CD14-positive monocyte (primary cell): Measurements from ENCODE around the gene ACSS1. TPM values are rescaled to one million over a fixed set of nuclear protein-coding genes. Genes with fewer than 3 reads are reported as not detected.

ENCODE experiments used
- DNase-seq, 3 donors: peaks; one replicate each; pipeline ENCODE4 v3.0.0-alpha.2; 2011 to 2022
- H2AFZ ChIP-seq: 2 replicates; pipeline ENCODE4 v1.6.0; 2012; ENCODE audit warnings: mild to moderate bottlenecking, low read depth, low read length, inconsistent platforms; ENCODE audit not compliant: insufficient read depth, poor library complexity, severe bottlenecking
- H3K27ac ChIP-seq, 2 donors: 1 replicate in 1 of 2; 2 replicates in 1 of 2; pipeline ENCODE4 v1.5.1; 2012 to 2013; ENCODE audit warnings: low read length in 2 of 2, control low read depth in 1 of 2, inconsistent platforms in 1 of 2, low read depth in 1 of 2, mild to moderate bottlenecking in 1 of 2
- H3K27me3 ChIP-seq, 2 donors: one replicate each; pipeline versions ENCODE4 v1.6.0 to v1.6.1; 2011 to 2013; ENCODE audit warnings: low read length in 2 of 2; ENCODE audit not compliant: control insufficient read depth in 2 of 2, insufficient read depth in 2 of 2
- H3K36me3 ChIP-seq, 2 donors: replicated peaks in 1 of 2; 1 replicate in 1 of 2; 2 replicates in 1 of 2; pipeline versions ENCODE4 v1.5.1 to v1.6.1; 2012 to 2013; ENCODE audit warnings: low read length in 2 of 2, control low read depth in 1 of 2, inconsistent platforms in 1 of 2, mild to moderate bottlenecking in 1 of 2; ENCODE audit not compliant: insufficient read depth in 2 of 2, control insufficient read depth in 1 of 2
- H3K4me1 ChIP-seq, 2 donors: 1 replicate in 1 of 2; 2 replicates in 1 of 2; pipeline versions ENCODE4 v1.5.1 to v1.6.1; 2012 to 2013; ENCODE audit warnings: low read length in 2 of 2, control low read depth in 1 of 2, inconsistent platforms in 1 of 2, mild to moderate bottlenecking in 1 of 2, moderate library complexity in 1 of 2; ENCODE audit not compliant: insufficient read depth in 2 of 2, control insufficient read depth in 1 of 2
- H3K4me2 ChIP-seq: replicated peaks from 2 replicates; pipeline ENCODE3; 2012; ENCODE audit warnings: low read length, moderate library complexity, mild to moderate bottlenecking; ENCODE audit not compliant: poor library complexity, severe bottlenecking; ENCODE audit errors: extremely low read depth
- H3K4me3 ChIP-seq, 3 experiments: fragments of 200-600 bp in 1 of 3; sonication (generic) in 1 of 3; replicated peaks in 1 of 3; 1 replicate in 2 of 3; 2 replicates in 1 of 3; pipeline ENCODE4 v1.5.1; 2011 to 2013; ENCODE audit warnings: low read length in 3 of 3, mild to moderate bottlenecking in 3 of 3, control low read depth in 2 of 3, low read depth in 2 of 3, inconsistent platforms in 1 of 3, moderate library complexity in 1 of 3
- H3K79me2 ChIP-seq: 2 replicates; pipeline ENCODE4 v1.6.0; 2012; ENCODE audit warnings: mild to moderate bottlenecking, control low read depth, inconsistent platforms, low read length, moderate library complexity; ENCODE audit not compliant: insufficient read depth
- H3K9ac ChIP-seq: 2 replicates; pipeline ENCODE4 v1.6.0; 2017; ENCODE audit warnings: low read length, mild to moderate bottlenecking; ENCODE audit not compliant: insufficient read depth, poor library complexity, severe bottlenecking
- H3K9me3 ChIP-seq, 2 donors: replicated peaks in 1 of 2; 1 replicate in 1 of 2; 2 replicates in 1 of 2; pipeline versions ENCODE4 v1.5.1 to v1.6.1; 2012 to 2013; ENCODE audit warnings: low read length in 2 of 2, control low read depth in 1 of 2; ENCODE audit not compliant: control insufficient read depth in 1 of 2, insufficient read depth in 1 of 2
- H4K20me1 ChIP-seq: 2 replicates; pipeline ENCODE4 v1.6.0; 2012; ENCODE audit warnings: mild to moderate bottlenecking, low read length, control low read depth, moderate library complexity; ENCODE audit not compliant: insufficient read depth
- H3K27ac Mint-ChIP-seq, 7 donors: one replicate each; pipeline ENCODE4 v1.8.0; 2020; ENCODE audit warnings: mild to moderate bottlenecking in 7 of 7, mixed read lengths in 7 of 7, moderate library complexity in 6 of 7, inconsistent platforms in 2 of 7
- H3K27me3 Mint-ChIP-seq, 3 donors: one replicate each; pipeline ENCODE4 v1.8.0; 2021 to 2022; ENCODE audit warnings: low read depth in 3 of 3, mild to moderate bottlenecking in 3 of 3, mixed read lengths in 3 of 3, moderate library complexity in 3 of 3, inconsistent platforms in 1 of 3
- H3K36me3 Mint-ChIP-seq, 2 donors: one replicate each; pipeline ENCODE4 v1.8.0; 2020; ENCODE audit warnings: mixed read lengths in 2 of 2, inconsistent platforms in 1 of 2, mild to moderate bottlenecking in 1 of 2
- H3K4me1 Mint-ChIP-seq: one replicate; pipeline ENCODE4 v1.8.0; 2020; ENCODE audit warnings: mild to moderate bottlenecking, mixed read lengths
- H3K4me3 Mint-ChIP-seq, 2 donors: one replicate each; pipeline ENCODE4 v1.8.0; 2020; ENCODE audit warnings: mild to moderate bottlenecking in 2 of 2, mixed read lengths in 2 of 2, moderate library complexity in 1 of 2
- H3K9me3 Mint-ChIP-seq, 7 donors: one replicate each; pipeline ENCODE4 v1.8.0; 2020 to 2022; ENCODE audit warnings: mixed read lengths in 7 of 7, mild to moderate bottlenecking in 6 of 7, moderate library complexity in 6 of 7, inconsistent platforms in 2 of 7
- WGBS: methylation state at CpG from one replicate; pipeline ENCODE4 v1.1.5; 2013; ENCODE audit warnings: missing lambda C conversion rate; ENCODE audit not compliant: insufficient coverage; 5-methylcytosine and 5-hydroxymethylcytosine counted together
- intact Hi-C, 2 donors: fragments of 100-400 bp; cut with micrococcal nuclease; formaldehyde crosslinking; loops; one replicate each; pipeline versions ENCODE4 v1.15.0 to v1.15.1; 2023
- polyA plus RNA-seq, 3 donors: library from polyadenylated mRNA; depleted of rRNA in 1 of 3; unstranded in 2 of 3; stranded (reverse) in 1 of 3; fragments of 300-500 nt in 2 of 3; fragments of >200 nt in 1 of 3; fragmentation: Illumina TruSeq in 2 of 3; gene quantifications; 1 replicate in 2 of 3; 2 replicates in 1 of 3; pipeline ENCODE4 v1.2.3, GENCODE V29; 2012 to 2021
- TF ChIP-seq, protein P1 (sequence below): fragments of 200-600 bp; IDR thresholded peaks from one replicate; pipeline ENCODE4 v1.8.0; 2022; ENCODE audit warnings: antibody characterized with exemption, mild to moderate bottlenecking

Gene ACSS1
- polyA plus RNA-seq, 3 donors, result 26.6 to 32.0 (median 27.6) TPM

DNA sequence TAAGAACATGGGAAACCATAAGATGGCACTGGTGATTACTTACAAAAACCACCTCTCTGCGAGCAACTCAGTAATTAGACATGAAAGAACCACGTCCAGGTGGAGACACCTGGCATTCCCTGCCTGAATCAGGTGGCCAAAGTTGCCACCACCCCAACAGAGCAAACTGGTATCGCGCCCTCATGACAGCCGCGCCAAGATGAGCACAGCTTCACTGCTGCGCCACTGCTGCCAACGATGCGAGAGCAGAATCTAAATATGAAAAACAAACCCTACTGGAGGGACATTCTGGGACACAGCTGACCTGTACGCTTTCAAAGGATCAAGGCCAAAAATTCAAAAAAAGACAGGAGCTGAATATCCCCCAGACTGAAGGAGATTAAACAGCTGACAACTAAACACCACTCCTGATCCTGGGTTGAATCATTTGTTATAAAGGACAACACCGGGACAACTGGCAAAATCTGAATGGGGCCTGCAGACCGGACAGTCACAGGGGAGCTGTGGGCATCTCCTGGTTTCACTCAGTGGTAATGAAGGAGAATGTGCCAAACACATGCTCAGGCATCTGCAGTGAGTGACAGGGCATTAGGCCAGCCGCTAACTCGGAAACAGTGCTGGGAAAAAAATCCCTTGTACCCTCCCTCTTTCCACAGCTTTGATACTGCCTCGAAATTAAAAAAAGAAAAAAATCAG lies 91.5 kb downstream of the ACSS1 start:
- H3K9me3 ChIP-seq, result no peaks in the 10 kb centered on the region
- intact Hi-C loops, result no loop called here
- H4K20me1 ChIP-seq, result no peaks in the 10 kb centered on the region
- TF ChIP-seq, protein P1, sequence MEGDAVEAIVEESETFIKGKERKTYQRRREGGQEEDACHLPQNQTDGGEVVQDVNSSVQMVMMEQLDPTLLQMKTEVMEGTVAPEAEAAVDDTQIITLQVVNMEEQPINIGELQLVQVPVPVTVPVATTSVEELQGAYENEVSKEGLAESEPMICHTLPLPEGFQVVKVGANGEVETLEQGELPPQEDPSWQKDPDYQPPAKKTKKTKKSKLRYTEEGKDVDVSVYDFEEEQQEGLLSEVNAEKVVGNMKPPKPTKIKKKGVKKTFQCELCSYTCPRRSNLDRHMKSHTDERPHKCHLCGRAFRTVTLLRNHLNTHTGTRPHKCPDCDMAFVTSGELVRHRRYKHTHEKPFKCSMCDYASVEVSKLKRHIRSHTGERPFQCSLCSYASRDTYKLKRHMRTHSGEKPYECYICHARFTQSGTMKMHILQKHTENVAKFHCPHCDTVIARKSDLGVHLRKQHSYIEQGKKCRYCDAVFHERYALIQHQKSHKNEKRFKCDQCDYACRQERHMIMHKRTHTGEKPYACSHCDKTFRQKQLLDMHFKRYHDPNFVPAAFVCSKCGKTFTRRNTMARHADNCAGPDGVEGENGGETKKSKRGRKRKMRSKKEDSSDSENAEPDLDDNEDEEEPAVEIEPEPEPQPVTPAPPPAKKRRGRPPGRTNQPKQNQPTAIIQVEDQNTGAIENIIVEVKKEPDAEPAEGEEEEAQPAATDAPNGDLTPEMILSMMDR, result no peak
- no peak overlapping the region for H3K9ac ChIP-seq
- H3K4me1 ChIP-seq, result peaks cover 17 to 20% of the 10 kb centered on the region in 2 donors
- Mint-ChIP-seq H3K36me3 (peaks cover 86 to 93% of the 10 kb centered on the region in 2 donors), H3K4me1 (peaks cover 18% of the 10 kb centered on the region), H3K9me3 (no peaks in the 10 kb centered on the region), H3K4me3 (no peak overlapping the region), H3K27me3 (peaks cover 0 to 6% (median 0%) of the 10 kb centered on the region in 3 donors), H3K27ac (peak overlapping the region in 3 of 7 donors; percentile 2 to 46 (median 8))
- H2AFZ ChIP-seq, result no peak overlapping the region
- peaks cover 81 to 90% of the 10 kb centered on the region in 2 donors for H3K36me3 ChIP-seq
- WGBS, result 98% methylated on average over 9 of the region's 15 CpGs
- H3K79me2 ChIP-seq, result no peaks in the 10 kb centered on the region
- DNase-seq, result no peak
- H3K4me2 ChIP-seq, result no peak overlapping the region
- H3K4me3 ChIP-seq, result no peak overlapping the region
- no peaks in the 10 kb centered on the region for H3K27me3 ChIP-seq
- no peak overlapping the region for H3K27ac ChIP-seq

DNA sequence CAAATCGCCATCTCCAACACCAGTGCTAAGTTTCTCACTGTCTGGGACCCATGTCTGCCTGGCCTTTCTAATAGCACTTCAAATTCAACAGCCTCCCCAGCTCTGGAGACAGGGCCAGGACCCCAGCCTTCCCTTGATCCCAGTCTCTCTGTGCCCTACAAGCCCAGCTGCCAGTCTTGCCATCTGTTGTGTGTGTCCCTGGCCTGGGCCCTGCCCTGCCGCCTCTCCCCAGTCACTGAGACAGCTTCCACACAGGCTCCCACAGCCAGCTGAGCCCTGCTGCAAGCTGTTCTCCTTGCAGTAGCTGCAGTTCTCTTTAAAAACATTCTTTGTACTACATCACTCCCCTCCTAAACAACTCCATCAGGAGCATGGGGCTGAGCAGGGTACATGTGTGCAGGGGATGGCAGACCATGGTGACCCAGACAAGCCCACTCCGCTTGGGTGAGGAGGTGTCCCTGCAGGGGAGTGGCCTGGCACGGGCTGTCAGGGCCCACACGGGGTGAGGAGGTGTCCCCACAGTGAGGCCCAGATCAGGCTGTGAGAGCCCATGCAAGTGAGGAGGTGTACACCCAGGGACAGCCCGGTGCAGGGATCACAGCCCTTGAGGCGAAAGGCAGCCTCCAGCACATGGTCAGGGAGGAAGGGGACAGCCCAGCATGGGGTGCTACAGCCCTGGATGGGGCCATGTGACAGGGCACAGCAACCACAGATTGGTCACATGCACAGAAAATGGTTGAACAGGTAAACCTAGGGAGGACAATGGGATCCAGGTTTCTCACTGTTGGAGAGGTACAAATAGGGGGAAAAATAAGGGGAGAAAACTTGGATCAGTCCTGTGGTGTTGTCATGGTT lies 92.6 kb downstream of the ACSS1 start:
- H3K36me3 Mint-ChIP-seq, result peaks cover 94 to 97% of the 10 kb centered on the region in 2 donors
- Histone ChIP-seq H3K4me1 (peaks cover 6 to 8% of the 10 kb centered on the region in 2 donors), H3K4me3 (no peak overlapping the region), H3K9me3 (no peaks in the 10 kb centered on the region), H4K20me1 (no peaks in the 10 kb centered on the region), H3K27me3 (no peaks in the 10 kb centered on the region), H3K79me2 (no peaks in the 10 kb centered on the region), H3K27ac (no peak overlapping the region), H3K4me2 (no peak overlapping the region), H3K9ac (no peak overlapping the region), H3K36me3 (peaks cover 90 to 99% of the 10 kb centered on the region in 2 donors), H2AFZ (no peak overlapping the region)
- DNase-seq, result no peak
- TF ChIP-seq, protein P1, result no peak
- peaks cover 6% of the 10 kb centered on the region for H3K4me1 Mint-ChIP-seq
- intact Hi-C loops, result no loop called here
- H3K9me3 Mint-ChIP-seq, result no peaks in the 10 kb centered on the region
- no peak overlapping the region for H3K4me3 Mint-ChIP-seq
- peaks cover 0 to 6% (median 0%) of the 10 kb centered on the region in 3 donors for H3K27me3 Mint-ChIP-seq
- 100% methylated on average over 5 of the region's 7 CpGs for WGBS
- H3K27ac Mint-ChIP-seq, result peak overlapping the region in 3 of 7 donors; percentile 2 to 29 (median 18)
